ENCODE data around the gene TMEM131L.
"Not testable (repeated sequence)": the region's sequence is repeated elsewhere in the genome, so short reads cannot be mapped to it uniquely, and the experiment has no call there.

Gene TMEM131L

GRCh38 chr4:153582954-153583702, 117.0 kb downstream of the TMEM131L start:
- DNase-seq = no peak

- no peak for DNase-seq
These were observed 118.9 kb downstream of the TMEM131L start for GRCh38 chr4:153585026-153585425.

DNA sequence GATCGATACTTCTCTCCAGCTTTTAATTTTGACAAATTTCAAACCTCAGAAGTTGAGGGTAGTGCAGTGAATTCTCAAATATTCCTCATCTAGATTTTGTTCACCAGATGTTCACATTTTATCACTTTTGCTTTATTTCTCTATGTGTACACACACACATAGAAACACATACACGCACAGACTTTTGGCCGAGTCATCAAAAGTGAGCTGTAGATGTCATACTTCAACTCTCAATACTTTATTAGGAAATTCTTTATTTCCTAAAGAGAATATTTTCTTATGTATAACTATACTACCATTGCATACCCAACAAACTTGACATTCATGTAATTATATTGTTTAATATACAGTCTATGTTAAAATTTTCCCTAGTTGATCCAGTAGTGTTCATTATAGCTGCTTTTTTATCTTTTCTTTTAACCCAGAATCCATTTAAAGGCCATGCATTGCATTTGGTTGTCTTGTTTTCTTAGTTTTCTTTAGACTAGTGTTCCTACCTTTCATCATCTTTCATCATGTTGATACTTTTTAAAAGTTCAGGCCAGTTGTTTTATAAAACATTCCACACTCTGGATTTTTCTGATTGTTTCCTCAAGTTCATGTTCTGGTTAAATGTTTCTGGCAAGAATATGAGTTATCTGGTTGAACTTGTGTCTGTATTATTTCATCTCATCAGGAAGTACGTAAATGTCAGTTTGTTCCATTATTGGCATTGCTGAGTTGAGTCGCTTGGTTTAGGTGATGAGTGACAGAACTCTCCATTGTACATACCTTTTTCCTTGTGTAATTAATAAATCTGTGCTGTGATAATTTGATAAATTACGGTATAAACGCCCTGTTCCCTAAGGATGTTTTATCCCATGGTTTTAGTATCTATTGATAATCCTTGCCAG, 123.8 kb downstream of the TMEM131L start:
- DNase-seq = no peak

GRCh38 chr4:153591441-153591840, 125.3 kb downstream of the TMEM131L start:
- DNase-seq = no peak

GRCh38 chr4:153592064-153592463, 125.9 kb downstream of the TMEM131L start:
- DNase-seq = no peak

GRCh38 chr4:153593161-153593560, 127.0 kb downstream of the TMEM131L start:
- DNase-seq = no peak

GRCh38 chr4:153594210-153594609, 128.1 kb downstream of the TMEM131L start:
- no peak for DNase-seq

- DNase-seq = no peak
These were observed 129.9 kb downstream of the TMEM131L start for GRCh38 chr4:153595894-153596601.

- no peak for DNase-seq
These were observed 136.6 kb downstream of the TMEM131L start for GRCh38 chr4:153602758-153603157.

DNA sequence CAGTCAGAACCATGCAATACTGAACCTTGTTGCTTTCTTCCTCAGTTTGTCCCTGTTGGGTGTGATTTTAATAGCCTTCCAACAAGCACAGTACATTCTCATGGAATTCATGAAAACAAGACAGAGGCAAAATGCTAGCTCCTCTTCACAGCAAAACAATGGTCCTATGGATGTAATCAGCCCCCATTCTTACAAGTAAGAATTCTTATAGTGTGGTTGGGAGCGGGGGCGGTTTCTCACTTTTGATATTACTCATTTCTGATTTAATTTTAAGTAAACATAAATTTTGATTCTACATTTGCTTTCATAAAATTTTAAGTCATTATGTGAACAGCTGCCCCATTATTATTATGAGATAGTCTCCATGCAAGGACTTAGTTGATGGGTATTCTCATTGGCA, 137.1 kb downstream of the TMEM131L start:
- DNase-seq = no peak

GRCh38 chr4:153603835-153604234, 137.7 kb downstream of the TMEM131L start:
- no peak for DNase-seq

DNA sequence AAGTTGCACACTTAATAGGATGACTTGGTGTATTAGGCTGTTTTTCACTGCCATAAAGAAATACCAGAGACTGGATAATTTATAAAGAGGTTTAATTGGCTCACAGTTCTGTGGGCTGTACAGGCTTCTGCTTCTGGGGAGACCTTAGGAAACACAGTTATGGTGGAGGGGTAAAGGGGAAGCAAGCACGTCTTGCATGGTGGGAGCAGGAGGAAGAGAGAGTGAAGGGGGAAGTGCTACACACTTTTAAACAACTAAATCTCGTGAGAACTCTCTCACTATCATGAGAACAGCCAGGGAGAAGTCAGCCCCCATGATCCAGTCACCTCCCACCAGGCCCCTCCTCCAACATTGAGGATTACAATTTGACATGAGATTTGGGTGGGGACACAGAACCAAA, 142.9 kb downstream of the TMEM131L start:
- not testable (repeated sequence) for DNase-seq

DNA sequence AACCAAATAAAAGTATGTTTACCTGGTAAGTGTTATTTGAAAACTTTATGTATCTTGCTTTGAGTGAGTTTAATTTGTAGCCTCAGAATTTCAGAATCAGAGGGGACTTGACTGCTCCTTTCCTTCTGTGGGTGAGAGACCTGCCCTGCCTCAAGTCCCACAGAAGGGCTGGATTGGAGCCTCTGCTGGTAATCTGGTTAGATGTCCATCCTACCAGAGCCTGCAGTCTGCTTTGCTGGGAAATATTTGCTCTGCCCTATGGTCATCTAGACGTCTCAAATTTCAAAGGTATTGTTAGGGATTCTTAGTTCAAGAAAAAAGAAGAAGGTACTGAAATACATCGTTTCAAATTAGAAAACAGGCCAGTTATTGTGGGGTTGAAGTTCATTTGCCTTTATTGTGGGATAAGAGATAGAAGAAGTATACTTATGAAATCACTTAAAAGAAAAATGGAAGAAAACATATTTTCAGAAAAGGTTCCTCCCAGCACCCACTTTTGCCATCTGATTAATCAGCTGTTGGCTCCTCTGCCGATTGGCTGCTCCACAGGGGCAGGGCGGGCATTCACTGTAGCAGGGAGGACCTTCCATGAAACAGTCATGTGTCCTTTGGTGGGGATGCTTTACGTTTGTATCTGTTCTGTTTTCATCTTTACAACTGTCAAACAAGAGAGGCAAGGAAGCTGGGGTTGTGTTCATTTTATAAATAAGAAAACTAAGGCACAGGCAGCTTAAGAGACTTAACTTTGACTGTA, 144.6 kb downstream of the TMEM131L start:
- DNase-seq = no peak

GRCh38 chr4:153611679-153612078, 145.5 kb downstream of the TMEM131L start:
- no peak for DNase-seq

- DNase-seq = no peak
These were observed 146.7 kb downstream of the TMEM131L start for GRCh38 chr4:153612878-153613277.

DNA sequence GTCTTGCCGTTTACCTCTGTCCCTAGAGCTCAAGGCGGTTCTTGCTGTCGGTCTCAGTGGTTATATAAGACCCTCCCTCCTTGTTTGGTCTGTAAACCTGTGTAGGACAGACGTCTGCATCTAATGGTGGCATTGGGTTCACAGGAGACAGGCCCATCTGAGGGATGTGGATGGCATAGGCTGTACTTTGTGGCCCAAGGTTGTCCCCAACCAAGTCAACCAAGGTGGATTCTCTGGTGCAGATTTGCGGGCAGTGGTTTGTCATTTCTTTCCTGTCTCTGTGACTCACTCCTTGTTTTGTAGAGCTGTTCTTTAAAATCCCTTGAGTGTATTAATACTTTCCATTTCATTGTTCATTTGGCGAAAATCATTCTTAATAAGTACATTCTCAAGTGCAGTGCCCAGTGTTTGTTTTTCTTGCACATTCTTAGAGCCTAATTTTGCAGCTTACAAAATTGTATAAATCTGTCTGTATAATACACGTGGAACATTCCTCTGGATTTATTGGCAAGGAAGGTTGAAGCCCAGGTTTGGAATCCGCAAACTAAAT, 149.9 kb downstream of the TMEM131L start:
- no peak for DNase-seq

DNA sequence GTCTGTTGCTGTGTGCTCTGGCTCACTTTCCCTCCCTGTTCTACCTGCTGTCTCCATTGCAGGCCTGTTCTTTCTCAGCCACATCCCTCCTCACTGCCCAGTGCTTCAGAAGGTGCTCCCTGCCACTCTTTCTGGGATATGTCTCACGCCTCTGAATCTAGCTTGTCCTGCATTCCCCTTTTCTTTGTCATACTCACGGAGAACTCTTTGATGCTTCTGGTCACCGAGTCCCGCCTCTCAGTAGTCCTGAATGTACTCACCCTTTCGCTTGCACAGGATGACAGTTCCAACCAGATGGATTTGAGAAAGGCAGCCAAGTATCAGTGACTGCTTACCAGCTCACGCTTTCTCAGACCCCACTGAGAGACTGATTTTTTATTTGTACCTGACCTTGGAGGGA, 152.7 kb downstream of the TMEM131L start:
- DNase-seq = no peak

DNA sequence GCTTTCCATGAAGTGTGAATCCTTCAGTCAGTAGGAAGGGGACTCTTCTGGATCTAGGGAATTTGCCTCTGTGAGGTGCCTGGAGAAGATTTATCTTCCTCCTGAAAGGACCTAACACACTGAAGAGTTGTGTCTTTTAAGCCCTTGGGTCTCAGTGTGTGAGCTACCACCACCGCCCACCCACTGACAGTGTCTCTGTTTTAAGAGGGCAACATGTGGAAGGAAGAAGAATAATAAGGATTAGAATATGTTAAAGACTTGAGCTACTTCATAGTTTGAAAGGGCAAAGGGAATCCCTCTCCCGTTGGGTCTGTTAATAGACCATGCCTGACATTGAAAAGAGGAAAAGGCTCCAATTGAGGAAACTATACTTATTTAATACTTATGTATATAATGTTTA, 153.7 kb downstream of the TMEM131L start:
- no peak for DNase-seq

GRCh38 chr4:153620352-153620751, 154.2 kb downstream of the TMEM131L start:
- DNase-seq = no peak

GRCh38 chr4:153622093-153622492, 155.9 kb downstream of the TMEM131L start:
- DNase-seq = no peak

DNA sequence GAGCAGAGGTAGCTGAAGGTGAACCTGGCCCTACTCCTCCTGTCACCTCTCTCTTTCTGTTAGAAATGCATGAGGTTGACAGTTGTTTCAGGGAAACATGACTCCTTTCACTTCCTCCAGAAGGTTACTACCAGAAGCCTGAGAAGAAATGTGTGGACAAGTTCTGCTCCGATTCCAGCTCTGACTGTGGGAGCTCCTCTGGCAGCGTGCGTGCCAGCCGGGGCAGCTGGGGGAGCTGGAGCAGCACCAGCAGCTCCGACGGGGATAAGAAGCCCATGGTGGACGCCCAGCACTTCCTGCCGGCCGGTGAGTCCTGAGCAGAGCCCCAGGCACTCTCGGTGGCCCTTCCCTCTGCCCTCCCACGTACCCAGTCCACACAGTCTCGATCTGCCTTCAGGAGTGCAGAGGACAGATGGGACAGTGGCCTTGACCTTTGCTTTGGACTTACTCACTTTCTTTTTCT, 156.6 kb downstream of the TMEM131L start:
- DNase-seq = no peak

DNA sequence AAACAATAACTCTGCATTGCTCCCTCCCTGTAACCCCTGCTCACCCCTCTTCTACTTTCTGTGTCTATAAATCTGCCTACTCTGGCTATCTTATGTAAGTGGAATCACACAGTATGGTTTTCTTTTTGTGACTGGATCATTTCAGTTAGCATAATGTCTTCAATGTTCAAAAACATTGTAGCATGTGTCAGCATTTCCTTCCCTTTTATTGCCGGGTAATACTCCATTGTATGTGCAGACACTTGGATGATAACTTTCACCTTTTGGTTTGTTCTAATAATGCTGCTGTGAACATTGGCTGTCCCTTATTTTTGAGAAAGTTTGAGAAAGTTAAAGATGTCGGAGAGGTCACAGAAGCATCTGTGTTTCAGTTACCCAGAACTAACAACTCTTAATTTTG, 157.3 kb downstream of the TMEM131L start:
- no peak for DNase-seq

Measured in CD4-positive, alpha-beta T cell treated with Interferon gamma for 1 hour (primary cell).